Kidney epithelial cell (primary cell): ENCODE measurements around the gene IGFALS. TPM values are rescaled to one million over a fixed set of nuclear protein-coding genes. Genes with fewer than 3 reads are reported as not detected.

Experiments used
- DNase-seq: peaks from one replicate; pipeline ENCODE4 v3.0.0-alpha.2; 2010; ENCODE audit warnings: low read depth
- H3K27me3 ChIP-seq: 2 replicates; pipeline ENCODE4 v1.6.0; 2011; ENCODE audit warnings: low read length; ENCODE audit not compliant: control insufficient read depth, insufficient read depth
- H3K36me3 ChIP-seq: 2 replicates; pipeline ENCODE4 v1.5.1; 2011; ENCODE audit warnings: low read length; ENCODE audit not compliant: control insufficient read depth, insufficient read depth
- H3K4me3 ChIP-seq: 2 replicates; pipeline ENCODE4 v1.5.1; 2011; ENCODE audit warnings: low read depth, mild to moderate bottlenecking, control low read depth, low read length
- total RNA-seq: library from RNA; depleted of rRNA; stranded (reverse); fragments of >200 nt; gene quantifications from 2 replicates; pipeline ENCODE4 v1.2.3, GENCODE V29; 2015
- TF ChIP-seq, protein P1 (sequence below): IDR thresholded peaks from 2 replicates; pipeline ENCODE4 v1.5.1; 2011; ENCODE audit warnings: mild to moderate bottlenecking, moderate library complexity, low read length, control low read depth, inconsistent platforms; ENCODE audit not compliant: insufficient read depth, poor library complexity, severe bottlenecking

The IGFALS gene
- total RNA-seq, 1 donor from 2014 or later = not detected

DNA sequence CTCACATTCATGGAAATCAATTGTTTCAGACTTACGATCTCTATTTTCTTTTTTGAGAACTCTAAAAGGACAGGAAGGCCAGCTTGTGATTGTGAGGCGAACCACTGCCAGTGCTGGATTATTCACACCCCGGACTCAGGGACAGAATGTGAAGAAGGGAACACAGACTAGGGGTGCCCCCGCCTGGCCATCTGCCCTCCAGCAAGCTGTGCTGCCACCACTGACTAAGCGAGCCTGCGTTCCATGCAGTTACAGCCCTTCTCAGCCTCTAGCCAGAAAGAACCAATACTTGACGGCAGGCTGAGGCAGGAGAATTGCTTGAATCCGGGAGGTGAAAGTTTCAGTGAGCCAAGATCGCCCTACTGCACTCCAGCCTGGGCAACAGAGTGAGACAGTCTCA, 30.3 kb upstream of the IGFALS start:
- no peak for DNase-seq
- TF ChIP-seq, protein P1, sequence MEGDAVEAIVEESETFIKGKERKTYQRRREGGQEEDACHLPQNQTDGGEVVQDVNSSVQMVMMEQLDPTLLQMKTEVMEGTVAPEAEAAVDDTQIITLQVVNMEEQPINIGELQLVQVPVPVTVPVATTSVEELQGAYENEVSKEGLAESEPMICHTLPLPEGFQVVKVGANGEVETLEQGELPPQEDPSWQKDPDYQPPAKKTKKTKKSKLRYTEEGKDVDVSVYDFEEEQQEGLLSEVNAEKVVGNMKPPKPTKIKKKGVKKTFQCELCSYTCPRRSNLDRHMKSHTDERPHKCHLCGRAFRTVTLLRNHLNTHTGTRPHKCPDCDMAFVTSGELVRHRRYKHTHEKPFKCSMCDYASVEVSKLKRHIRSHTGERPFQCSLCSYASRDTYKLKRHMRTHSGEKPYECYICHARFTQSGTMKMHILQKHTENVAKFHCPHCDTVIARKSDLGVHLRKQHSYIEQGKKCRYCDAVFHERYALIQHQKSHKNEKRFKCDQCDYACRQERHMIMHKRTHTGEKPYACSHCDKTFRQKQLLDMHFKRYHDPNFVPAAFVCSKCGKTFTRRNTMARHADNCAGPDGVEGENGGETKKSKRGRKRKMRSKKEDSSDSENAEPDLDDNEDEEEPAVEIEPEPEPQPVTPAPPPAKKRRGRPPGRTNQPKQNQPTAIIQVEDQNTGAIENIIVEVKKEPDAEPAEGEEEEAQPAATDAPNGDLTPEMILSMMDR = peak; percentile 60
- Histone ChIP-seq H3K27me3 (no peaks in the 10 kb centered on the region), H3K4me3 (no peak overlapping the region), H3K36me3 (no peaks in the 10 kb centered on the region)

DNA sequence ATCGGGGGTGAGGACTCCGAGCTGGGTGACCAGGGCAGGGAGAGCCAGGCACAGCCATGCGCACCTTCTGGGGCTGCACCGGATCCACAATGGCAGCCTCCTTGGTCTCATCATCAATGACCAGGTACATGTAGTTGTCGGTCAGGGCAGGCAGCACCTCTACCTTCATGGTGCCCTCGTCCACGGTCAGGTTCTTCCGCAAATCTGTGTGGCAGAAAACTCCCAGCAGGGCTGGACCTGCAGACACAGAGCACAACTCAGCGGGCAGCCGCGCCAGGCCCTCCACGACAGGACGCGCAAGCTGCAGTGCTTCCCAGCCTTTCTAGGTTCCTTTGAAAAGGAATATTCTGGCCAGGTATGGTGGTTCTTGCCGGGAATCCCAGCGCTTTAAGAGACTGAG, 29.3 kb upstream of the IGFALS start:
- TF ChIP-seq, protein P1 = no peak
- Histone ChIP-seq H3K4me3 (no peak overlapping the region), H3K27me3 (no peaks in the 10 kb centered on the region), H3K36me3 (no peaks in the 10 kb centered on the region)
- no peak for DNase-seq

DNA sequence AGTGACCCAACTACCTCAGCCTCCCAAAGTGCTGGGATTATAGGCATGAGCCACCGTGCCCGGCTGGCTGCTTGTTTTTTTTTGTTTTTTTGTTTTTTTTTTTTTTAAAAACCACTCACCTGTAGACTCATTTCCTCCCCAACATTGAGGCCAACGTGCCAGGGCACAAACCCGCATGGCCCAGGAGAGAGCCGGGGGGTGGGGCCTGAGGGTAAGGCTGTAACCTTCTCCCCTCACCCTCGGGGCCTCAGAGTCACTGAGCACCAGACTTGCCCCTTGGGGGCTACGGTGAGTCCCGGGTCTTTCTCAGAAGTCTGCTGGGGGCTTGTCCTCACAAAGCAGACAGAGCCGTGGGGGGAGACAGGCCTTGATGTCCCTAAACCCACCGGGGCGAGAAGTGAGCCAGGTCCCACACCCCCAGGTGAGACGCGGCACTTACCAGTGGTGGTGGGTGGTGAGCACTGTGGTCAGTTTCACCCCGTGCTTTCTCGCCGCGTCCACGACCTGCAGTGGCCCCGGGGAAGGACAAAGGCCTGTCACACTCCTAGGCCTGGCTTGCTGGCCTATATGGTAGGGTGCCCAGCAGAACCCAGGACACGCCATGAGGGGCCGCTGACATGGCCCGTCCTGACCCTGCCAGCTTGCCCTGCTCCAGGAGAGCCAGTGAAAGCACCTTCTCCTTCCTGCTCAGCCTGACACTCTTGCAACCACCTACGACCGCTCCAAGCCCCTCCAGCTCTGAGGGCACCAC, 28.5 kb upstream of the IGFALS start:
- no peaks in the 10 kb centered on the region for H3K27me3 ChIP-seq
- H3K36me3 ChIP-seq = no peaks in the 10 kb centered on the region
- no peak for DNase-seq
- H3K4me3 ChIP-seq = no peak overlapping the region
- TF ChIP-seq, protein P1 = no peak

DNA sequence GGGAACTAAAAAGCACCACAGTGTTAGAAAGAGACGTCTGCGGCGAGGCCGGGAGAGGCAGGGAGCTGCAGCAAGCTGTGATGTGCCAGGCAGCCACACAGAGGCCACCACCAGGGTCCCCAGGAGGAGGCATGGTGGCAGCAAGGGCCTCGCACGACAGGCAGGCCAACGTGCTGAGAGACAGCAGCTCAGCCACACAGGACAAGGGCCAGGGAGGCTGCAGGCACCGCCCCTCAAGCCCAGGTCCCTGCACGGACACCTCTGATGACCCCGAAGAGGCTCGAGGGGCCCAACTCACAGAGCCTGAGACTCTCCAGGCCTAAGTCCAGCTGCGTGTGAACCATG, 27.4 kb upstream of the IGFALS start:
- Histone ChIP-seq H3K4me3 (no peak overlapping the region), H3K27me3 (no peaks in the 10 kb centered on the region)
- TF ChIP-seq, protein P1 = no peak

DNA sequence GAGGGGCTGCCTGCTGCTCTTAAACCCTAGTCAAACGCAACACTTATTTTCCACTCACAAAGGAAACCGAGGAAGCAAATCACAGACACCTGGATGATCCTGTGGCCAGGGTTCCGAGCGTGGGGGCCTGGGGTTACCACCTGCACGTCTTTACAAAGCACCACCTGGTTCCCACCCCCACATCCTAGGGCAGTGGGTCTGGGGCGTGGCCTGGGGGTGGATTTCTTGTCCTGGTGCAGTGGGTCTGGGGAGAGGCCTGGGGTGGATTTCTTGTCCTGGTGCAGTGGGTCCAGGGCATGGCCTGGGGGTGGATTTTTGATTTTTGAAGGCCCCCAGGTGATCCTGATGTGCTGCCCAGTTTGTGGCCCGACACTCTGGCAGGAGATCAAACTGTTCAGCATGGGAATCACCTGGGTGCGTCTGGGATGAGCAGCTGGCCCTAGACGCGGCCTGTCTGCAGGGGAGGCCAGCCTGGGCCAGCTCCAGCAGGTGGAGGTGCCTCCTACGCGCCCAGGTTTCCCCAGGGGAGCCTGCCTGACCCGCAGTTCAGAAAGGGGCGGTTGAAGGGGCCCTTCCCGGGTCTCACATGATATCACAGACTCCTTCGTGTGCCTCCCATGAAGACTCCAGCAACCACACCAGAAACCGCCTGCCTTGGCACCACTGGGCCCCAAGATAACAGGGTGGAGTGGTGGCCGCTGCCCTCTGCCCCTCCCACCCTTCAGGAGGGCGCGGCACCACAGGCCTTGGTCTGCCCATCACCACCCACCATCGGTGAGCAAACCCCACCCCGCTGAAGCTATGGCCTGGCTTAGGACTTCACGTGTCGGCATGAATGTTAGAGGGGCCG, 26.8 kb upstream of the IGFALS start:
- Histone ChIP-seq H3K36me3 (peaks cover 1% of the 10 kb centered on the region), H3K27me3 (no peaks in the 10 kb centered on the region), H3K4me3 (no peak overlapping the region)
- TF ChIP-seq, protein P1 = no peak
- no peak for DNase-seq

More for the DNA sequence above, 27.4 kb upstream of the IGFALS start:
- DNase-seq = no peak
- H3K36me3 ChIP-seq = peaks cover 1% of the 10 kb centered on the region

- H3K27me3 ChIP-seq = no peaks in the 10 kb centered on the region
- TF ChIP-seq, protein P1 = no peak
- no peak for DNase-seq
Measured at GRCh38 chr16:1819611-1820010, 26.1 kb upstream of the IGFALS start.

More at GRCh38 chr16:1819611-1820010, 26.1 kb upstream of the IGFALS start:
- no peak overlapping the region for H3K4me3 ChIP-seq
- H3K36me3 ChIP-seq = peaks cover 1% of the 10 kb centered on the region
